HG02852 (cell line): Measurements from ENCODE around the gene HIVEP3.

Source experiments
- ATAC-seq: cut with Tn5 transposase; IDR thresholded peaks from one replicate; pipeline ENCODE4 v1.9.1; 2021; ENCODE audit warnings: mild to moderate bottlenecking, moderate library complexity; ENCODE audit not compliant: unreplicated experiment

HIVEP3 gene

GRCh38 chr1:41850029-41850428 is 68.7 kb downstream of the HIVEP3 start:
- ATAC-seq, result no peak

GRCh38 chr1:41849211-41849759 is 69.4 kb downstream of the HIVEP3 start:
- no peak for ATAC-seq

DNA sequence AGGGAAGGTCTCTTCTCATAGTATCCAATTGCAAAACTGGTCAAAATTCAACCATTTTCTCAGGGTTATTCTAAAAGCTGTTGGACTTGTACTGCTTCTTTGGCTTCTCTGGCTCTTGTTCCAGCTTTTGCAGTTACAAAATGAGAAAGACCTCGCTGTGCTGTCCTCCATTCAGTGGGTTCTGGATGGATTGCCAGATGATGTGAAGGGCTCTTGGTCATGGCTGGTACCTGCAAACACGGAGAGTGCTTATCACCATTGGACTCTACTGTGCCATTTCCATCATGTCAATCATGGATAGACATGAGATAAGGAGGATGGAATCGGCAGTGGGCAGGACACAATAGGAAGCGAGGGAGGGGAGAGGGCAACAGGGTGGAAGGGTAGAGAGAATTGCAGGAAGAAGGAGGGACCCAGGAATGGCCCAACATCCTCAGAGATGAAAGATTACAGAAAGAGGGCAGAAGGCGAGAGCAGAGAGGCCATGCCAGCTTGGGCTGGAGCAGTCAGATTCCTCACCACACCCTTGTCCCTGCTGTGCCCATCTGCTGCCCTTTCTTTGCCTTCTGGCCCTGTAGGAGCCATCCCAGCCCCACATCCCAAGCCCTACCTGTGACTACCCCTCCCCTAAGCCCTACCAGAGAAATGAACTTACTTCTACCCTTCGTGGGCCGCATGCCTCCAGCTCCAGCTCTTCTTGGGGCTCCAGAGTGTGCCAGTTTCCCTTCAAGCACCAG is 70.3 kb downstream of the HIVEP3 start:
- ATAC-seq, result no peak

DNA sequence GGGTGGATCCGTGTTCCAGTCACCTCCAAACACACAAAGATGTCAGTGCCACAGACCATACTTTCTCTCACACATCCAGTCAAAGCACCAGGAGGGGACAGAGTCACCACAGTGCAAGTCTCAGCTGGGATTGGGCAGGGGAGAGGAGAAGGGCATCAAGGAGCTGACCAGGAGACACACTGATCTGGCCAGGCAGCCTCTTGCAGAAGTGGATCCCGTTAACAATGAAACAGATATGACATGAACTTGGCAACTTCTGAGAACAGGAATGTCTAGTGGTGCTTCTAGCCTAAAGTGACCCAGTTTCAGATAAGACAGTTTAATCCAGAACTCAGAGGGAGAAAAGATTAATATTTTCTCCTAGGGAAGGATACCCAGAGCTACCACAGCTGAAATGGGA is 71.0 kb downstream of the HIVEP3 start:
- no peak for ATAC-seq

DNA sequence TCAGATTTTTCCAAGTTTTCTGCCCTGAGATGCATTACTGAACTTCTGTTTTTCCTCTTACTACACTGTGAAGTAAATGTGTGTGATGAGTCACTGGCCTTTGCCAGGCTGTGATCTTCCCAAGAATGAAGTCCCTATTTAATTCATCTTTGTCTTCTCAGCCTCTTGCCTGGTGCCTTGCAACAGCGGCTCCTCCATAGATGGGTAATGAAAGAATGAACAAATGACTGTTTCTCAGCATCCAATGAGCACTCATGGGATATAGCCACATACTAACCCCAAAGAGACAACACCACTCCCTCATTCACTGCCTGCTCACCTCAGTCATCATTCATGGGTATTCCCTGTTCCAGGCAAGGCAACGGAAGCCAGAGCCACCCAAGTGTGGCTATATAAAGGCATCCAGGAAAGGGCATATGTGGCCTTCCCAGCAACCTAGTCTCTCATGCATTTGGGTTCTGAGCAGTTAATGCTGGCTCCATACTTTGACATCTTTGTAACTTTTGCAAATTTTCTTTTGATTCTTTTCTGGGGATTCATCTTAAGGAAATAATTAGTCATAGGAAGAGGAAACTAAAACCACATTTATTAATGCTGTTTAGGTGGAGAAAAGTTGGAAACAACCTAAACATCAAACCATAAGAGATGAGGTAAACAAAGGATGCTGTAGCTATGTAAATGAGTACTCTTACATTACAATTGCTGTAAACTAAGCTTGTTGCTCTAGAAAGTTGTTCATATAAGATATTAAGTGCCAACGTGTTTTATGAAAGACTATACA is 71.9 kb downstream of the HIVEP3 start:
- ATAC-seq, result no peak

GRCh38 chr1:41844781-41845272 is 73.9 kb downstream of the HIVEP3 start:
- no peak for ATAC-seq

DNA sequence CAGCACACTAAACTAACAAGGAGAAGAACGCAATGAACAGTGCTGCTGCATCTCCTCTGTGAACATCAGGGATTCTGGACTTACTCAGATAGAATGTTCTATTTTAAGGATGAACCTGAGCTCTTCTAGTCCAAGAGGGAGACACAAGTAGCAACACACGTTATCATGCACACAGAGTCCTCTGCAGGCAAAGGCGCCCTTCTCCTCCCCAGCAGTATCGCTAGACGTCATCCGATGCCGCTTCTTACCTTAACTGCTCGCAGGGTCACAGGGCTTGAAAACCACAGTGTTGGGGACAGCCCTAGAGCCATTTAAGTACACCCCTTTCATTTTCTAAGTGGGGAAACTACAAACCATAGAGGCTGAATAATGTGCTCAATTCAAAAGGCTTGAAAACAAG is 74.5 kb downstream of the HIVEP3 start:
- no peak for ATAC-seq

- no peak for ATAC-seq
Measured at GRCh38 chr1:41842993-41843755, 75.5 kb downstream of the HIVEP3 start.

- ATAC-seq, result no peak
Measured at GRCh38 chr1:41842326-41842725, 76.4 kb downstream of the HIVEP3 start.

DNA sequence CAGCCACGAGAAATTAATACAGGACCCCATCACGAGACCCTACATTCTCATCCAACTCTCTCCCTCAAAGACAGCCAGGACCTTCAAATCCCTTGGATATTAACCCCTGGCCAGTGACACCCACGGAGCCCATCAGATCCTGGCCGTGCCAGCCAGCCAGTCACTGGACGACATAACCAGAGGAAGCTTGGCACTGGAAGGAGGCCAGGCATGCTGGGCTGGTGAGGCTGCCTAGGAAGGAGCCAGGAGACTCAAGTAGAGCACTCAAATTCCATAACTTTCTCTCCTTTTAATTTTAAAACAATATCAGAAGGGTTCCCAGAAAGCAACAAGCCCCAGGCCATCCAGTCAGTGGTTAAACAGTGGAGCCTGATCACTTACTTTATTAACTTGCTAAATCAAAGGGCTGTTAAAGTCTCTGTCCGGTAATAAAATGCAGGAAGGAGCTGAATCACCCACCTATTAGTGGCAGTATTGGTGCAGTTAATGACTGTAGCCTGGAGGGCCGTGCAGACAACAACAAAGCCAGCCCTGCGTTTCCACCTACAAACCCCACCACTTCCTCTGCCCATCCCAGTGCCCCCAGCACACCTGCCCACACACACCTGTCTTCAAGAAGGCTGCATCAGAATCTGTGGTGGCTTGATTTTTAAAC is 78.0 kb downstream of the HIVEP3 start:
- no peak for ATAC-seq

DNA sequence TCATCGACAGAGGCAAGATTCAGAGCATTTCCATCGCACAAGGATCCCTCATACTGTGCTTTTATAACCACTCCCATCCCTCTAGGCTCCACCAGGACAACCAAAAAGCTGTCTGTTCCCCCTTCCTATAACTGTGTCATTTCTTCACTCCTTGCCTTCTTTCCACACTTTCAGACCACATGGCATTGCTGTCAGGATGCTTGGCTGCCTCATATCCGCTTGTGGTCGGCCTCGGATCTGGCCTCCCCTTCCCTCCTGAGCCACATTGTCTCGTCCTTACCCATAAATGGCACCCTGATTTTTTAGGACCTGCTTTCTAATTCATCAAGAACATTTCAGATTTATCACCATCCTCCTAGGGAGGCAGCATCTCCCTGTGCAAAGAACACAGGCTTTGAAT is 80.5 kb downstream of the HIVEP3 start:
- ATAC-seq, result no peak

DNA sequence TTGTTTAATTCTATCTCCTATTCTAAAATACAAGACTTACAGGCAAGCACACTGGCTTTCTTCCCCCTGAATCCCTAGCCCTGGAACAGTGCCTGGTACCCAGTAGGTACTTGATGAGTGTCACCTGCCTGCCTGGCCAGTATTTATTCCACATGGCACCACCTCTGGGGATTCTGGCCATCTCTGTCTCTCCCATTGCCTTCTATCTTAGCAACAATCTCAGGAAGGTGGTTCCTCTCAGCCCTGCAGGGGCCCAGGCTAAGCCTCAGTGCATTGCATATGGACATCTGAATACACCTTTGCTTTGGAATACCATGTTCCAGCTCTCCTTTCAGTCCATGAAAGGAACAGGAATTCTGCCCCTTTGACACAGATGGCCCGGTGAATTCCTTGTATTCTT is 81.0 kb downstream of the HIVEP3 start:
- no peak for ATAC-seq

- no peak for ATAC-seq
Measured at GRCh38 chr1:41835485-41835884, 83.2 kb downstream of the HIVEP3 start.

- no peak for ATAC-seq
Measured at GRCh38 chr1:41833519-41834000, 85.2 kb downstream of the HIVEP3 start.

DNA sequence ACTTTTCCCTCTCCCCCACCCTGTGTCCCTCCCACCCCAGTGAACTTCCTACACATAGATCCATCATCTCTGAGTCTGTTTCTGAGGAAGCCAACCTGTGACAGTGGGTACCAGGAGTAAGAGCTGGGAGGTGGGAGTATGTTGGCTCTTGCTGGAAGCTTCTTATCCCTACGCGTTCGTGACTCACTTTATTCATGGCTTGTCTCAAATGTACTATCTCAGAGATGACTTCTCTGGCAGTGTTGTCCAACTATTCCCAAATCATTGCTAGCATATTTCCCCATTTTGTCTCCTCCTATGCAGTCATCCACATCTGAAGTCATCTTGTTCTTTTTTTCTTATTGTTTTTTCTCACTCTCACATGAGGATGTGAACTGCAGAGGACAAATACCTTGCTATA is 88.0 kb downstream of the HIVEP3 start:
- no peak for ATAC-seq

- ATAC-seq, result no peak
Measured at GRCh38 chr1:41827991-41828570, 90.6 kb downstream of the HIVEP3 start.

GRCh38 chr1:41823471-41823870 is 95.3 kb downstream of the HIVEP3 start:
- no peak for ATAC-seq

DNA sequence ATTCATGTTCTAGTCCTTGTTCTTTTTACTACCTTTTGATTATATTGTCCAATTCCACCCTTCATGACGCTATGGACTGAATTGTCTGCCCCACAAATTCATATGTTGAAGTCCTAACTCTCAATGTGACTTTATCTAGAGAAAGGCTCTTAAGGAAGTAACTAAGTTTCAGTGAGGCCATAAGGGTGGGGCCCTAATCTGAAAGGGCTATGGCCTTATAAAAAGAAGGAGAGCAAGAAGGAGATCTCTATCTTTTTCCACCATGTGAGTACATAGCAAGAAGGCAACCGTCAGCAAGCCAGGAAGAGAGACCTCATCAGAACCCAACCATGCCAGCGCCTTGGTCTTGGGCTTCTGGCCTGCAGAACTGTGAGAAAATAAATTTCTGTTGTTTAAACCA is 95.9 kb downstream of the HIVEP3 start:
- no peak for ATAC-seq

- no peak for ATAC-seq
Measured at GRCh38 chr1:41819843-41820242, 98.9 kb downstream of the HIVEP3 start.

- no peak for ATAC-seq
Measured at GRCh38 chr1:41819069-41819468, 99.7 kb downstream of the HIVEP3 start.
